NT2/D1 (cell line): ENCODE results near the gene HS1BP3.

Source experiments
- DNase-seq: peaks from one replicate; pipeline ENCODE4 v3.0.0-alpha.2; 2011; ENCODE audit warnings: low read depth, low spot score
- H3K27me3 ChIP-seq: 2 replicates; pipeline ENCODE4 v1.6.0; 2011; ENCODE audit warnings: mild to moderate bottlenecking; ENCODE audit not compliant: insufficient read length, insufficient read depth
- H3K36me3 ChIP-seq: 2 replicates; pipeline ENCODE4 v1.6.1; 2011; ENCODE audit warnings: mild to moderate bottlenecking, low read length, mixed read lengths; ENCODE audit not compliant: insufficient read depth, insufficient read length
- H3K4me1 ChIP-seq: 2 replicates; pipeline ENCODE4 v1.5.1; 2011; ENCODE audit not compliant: insufficient read depth, insufficient read length
- H3K4me3 ChIP-seq: 2 replicates; pipeline ENCODE4 v1.5.1; 2011; ENCODE audit warnings: low read depth; ENCODE audit not compliant: insufficient read length
- H3K9ac ChIP-seq: 2 replicates; pipeline ENCODE4 v1.6.0; 2011; ENCODE audit warnings: low read depth; ENCODE audit not compliant: insufficient read length
- H3K9me3 ChIP-seq: 2 replicates; pipeline ENCODE4 v1.5.1; 2011; ENCODE audit warnings: mild to moderate bottlenecking, low read length; ENCODE audit not compliant: insufficient read depth
- SUZ12 ChIP-seq: IDR thresholded peaks from 2 replicates; pipeline ENCODE4 v1.6.1; 2011; ENCODE audit not compliant: insufficient read length, insufficient read depth; ENCODE audit errors: extremely low read depth
- YY1 ChIP-seq: IDR thresholded peaks from 2 replicates; pipeline ENCODE4 v1.6.1; 2011; ENCODE audit not compliant: insufficient read length, insufficient read depth
- ZNF274 ChIP-seq: IDR thresholded peaks from 2 replicates; pipeline ENCODE4 v1.6.1; 2011; ENCODE audit warnings: mild to moderate bottlenecking, low read depth, low read length

The HS1BP3 gene

GRCh38 chr2:20620696-20621365 lies 30.1 kb downstream of the HS1BP3 start:
- Histone ChIP-seq H3K4me1 (peaks cover 8% of the 10 kb centered on the region), H3K36me3 (peaks cover 16% of the 10 kb centered on the region), H3K9ac (no peak overlapping the region), H3K4me3 (no peak overlapping the region), H3K27me3 (no peaks in the 10 kb centered on the region), H3K9me3 (no peaks in the 10 kb centered on the region)
- no peak for DNase-seq
- TF ChIP-seq YY1 (no peak), SUZ12 (no peak)

GRCh38 chr2:20620271-20620681 lies 30.6 kb downstream of the HS1BP3 start:
- TF ChIP-seq SUZ12 (no peak), ZNF274 (no peak), YY1 (no peak)
- DNase-seq = no peak
- Histone ChIP-seq H3K27me3 (no peaks in the 10 kb centered on the region), H3K4me1 (peaks cover 8% of the 10 kb centered on the region), H3K9ac (no peak overlapping the region), H3K36me3 (peaks cover 16% of the 10 kb centered on the region), H3K4me3 (no peak overlapping the region), H3K9me3 (no peaks in the 10 kb centered on the region)

- no peaks in the 10 kb centered on the region for H3K27me3 ChIP-seq
- H3K9me3 ChIP-seq = no peaks in the 10 kb centered on the region
- TF ChIP-seq SUZ12 (no peak), YY1 (no peak), ZNF274 (no peak)
- no peak overlapping the region for H3K4me3 ChIP-seq
- H3K36me3 ChIP-seq = peaks cover 16% of the 10 kb centered on the region
- H3K9ac ChIP-seq = no peak overlapping the region
- DNase-seq = no peak
- H3K4me1 ChIP-seq = peaks cover 13% of the 10 kb centered on the region
Measured at GRCh38 chr2:20619624-20620024, 31.3 kb downstream of the HS1BP3 start.

GRCh38 chr2:20618886-20619521 lies 31.9 kb downstream of the HS1BP3 start:
- peaks cover 13% of the 10 kb centered on the region for H3K4me1 ChIP-seq
- peaks cover 10% of the 10 kb centered on the region for H3K36me3 ChIP-seq
- TF ChIP-seq YY1 (no peak), ZNF274 (no peak), SUZ12 (no peak)
- H3K27me3 ChIP-seq = no peaks in the 10 kb centered on the region
- no peak for DNase-seq
- H3K4me3 ChIP-seq = no peak overlapping the region
- no peaks in the 10 kb centered on the region for H3K9me3 ChIP-seq
- H3K9ac ChIP-seq = no peak overlapping the region

- no peak for DNase-seq
- Histone ChIP-seq H3K9ac (no peak overlapping the region), H3K9me3 (no peaks in the 10 kb centered on the region), H3K4me1 (peaks cover 13% of the 10 kb centered on the region), H3K27me3 (no peaks in the 10 kb centered on the region), H3K4me3 (no peak overlapping the region), H3K36me3 (peaks cover 10% of the 10 kb centered on the region)
- TF ChIP-seq ZNF274 = no peak
- TF ChIP-seq SUZ12 = no peak
- TF ChIP-seq YY1 = no peak
Measured at GRCh38 chr2:20618468-20618885, 32.4 kb downstream of the HS1BP3 start.

- Histone ChIP-seq H3K36me3 (peaks cover 8% of the 10 kb centered on the region), H3K9me3 (no peaks in the 10 kb centered on the region), H3K27me3 (no peaks in the 10 kb centered on the region), H3K4me1 (peaks cover 13% of the 10 kb centered on the region), H3K9ac (no peak overlapping the region), H3K4me3 (no peak overlapping the region)
- no peak for TF ChIP-seq ZNF274
- TF ChIP-seq SUZ12 = no peak
- TF ChIP-seq YY1 = no peak
- no peak for DNase-seq
Measured at GRCh38 chr2:20617892-20618467, 32.9 kb downstream of the HS1BP3 start.

- H3K36me3 ChIP-seq = peaks cover 7% of the 10 kb centered on the region
- H3K4me3 ChIP-seq = no peak overlapping the region
- TF ChIP-seq ZNF274 (no peak), YY1 (no peak), SUZ12 (no peak)
- H3K9ac ChIP-seq = no peak overlapping the region
- no peaks in the 10 kb centered on the region for H3K9me3 ChIP-seq
- no peak for DNase-seq
- H3K27me3 ChIP-seq = no peaks in the 10 kb centered on the region
- peaks cover 13% of the 10 kb centered on the region for H3K4me1 ChIP-seq
Measured at GRCh38 chr2:20617081-20617575, 33.8 kb downstream of the HS1BP3 start.
